GM12873 (cell line): ENCODE results near the gene FXYD2.

ENCODE experiments used
- CTCF ChIP-seq: IDR thresholded peaks from 2 replicates; pipeline ENCODE4 v1.5.1; 2012; ENCODE audit warnings: low read depth, mild to moderate bottlenecking, moderate library complexity, low read length, control low read depth; ENCODE audit not compliant: insufficient read depth; ENCODE audit errors: missing control alignments

The FXYD2 gene

GRCh38 chr11:117822074-117823033 is 2.2 kb downstream of the FXYD2 start:
- peak; percentile 74 for TF ChIP-seq CTCF

DNA sequence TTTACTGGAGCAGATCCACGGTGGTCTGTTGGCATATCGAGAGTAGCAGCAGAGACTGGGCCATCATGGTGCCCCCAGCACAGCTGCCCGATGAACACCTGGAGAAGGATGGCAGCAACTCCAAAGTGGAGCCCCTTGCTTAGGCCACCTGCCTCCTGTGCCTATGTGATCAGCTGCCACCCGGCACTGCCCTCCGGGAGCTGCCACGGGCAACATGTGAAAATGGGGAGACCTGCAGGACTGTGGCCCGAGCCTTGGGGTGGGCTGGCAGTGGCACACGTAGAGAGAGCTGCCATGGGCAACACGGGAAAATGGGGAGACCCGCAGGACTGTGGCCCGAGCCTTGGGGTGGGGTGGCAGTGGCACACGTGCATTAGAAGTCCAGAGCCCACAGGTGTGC is 3.1 kb downstream of the FXYD2 start:
- TF ChIP-seq CTCF, result no peak

DNA sequence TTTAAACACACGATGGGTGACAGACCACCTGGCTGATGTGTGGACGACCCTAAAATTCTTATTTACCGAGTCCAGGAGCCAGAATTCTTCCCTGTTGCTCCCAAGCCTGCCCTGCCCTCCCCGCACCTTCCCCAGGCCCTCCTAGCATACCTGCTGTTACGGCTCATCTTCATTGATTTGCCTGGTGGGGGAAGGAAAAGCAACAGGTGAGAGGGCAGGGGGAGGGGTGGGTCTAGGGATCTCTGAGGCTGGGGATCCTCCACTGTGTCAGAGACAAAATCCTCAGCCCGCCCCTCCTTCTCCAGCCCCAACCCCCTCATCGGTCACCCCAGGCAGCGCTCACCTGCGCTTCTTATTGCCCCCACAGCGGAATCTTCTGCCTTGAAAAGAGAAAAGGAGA is 4.0 kb downstream of the FXYD2 start:
- TF ChIP-seq CTCF, result no peak

GRCh38 chr11:117820071-117820470 is 4.5 kb downstream of the FXYD2 start:
- TF ChIP-seq CTCF, result no peak

DNA sequence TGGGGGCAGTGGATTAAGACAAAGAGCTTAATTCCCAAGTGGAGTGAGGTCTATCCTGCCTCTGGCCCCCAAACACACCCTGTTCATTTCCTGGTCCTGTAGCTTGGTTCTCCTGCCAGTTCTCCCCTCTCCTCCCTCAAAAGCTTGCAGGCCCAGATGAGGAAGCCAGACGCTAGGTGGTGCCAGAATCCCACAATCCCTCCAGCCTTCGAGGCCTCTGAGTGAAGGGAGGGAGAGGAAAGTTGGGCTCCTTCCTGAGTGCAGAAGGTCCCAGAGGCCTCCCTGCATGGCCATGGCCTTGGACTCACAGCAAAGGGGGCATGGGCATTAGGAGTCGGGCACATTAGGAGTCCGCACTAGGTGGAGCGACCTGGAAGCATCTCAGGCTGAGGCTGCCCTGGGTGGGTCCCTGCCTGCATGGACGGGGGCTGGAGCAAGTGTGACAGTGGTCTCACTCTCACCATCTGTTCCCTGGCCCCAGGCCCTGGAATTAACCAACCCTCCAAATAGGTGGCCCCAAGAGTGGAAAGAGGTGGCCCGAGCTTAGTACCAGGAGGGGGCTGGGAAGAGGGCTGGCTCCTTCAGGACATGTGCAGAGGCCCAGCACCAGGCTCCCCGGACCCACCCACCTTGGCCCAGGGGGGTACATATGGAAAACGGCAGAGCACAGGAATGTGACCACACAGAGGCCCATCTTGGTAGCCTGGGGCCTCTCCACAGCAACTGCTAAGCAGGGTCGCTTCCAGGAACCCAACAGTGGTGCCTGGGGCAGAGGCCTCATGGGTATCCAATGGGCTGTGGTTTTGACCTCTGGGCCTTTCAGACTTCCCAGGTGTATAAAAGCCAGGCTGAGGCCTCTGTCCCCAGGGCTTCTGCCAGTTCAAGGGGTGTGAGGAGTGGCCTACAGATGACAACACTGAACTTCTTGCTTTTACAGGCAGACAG is 5.2 kb downstream of the FXYD2 start:
- peak; percentile 71 for TF ChIP-seq CTCF

GRCh38 chr11:117818041-117818873 is 6.3 kb downstream of the FXYD2 start:
- no peak for TF ChIP-seq CTCF
